Keratinocyte (primary cell): ENCODE results near the gene MS4A6A.

Source experiments
- EZH2 ChIP-seq: IDR thresholded peaks from one replicate; pipeline ENCODE4 v1.6.1; 2012; ENCODE audit warnings: inconsistent platforms, mild to moderate bottlenecking, low read length, moderate library complexity
- TF ChIP-seq, protein P1 (sequence below), 3 experiments: IDR thresholded peaks in 1 of 3; conservative IDR thresholded peaks in 1 of 3; optimal IDR thresholded peaks in 1 of 3; 2 replicates in 2 of 3; 3 replicates in 1 of 3; pipeline versions ENCODE3 to v1.5.1; 2011; ENCODE audit warnings: low read length in 3 of 3, mild to moderate bottlenecking in 3 of 3, moderate library complexity in 2 of 3, control low read depth in 1 of 3, inconsistent platforms in 1 of 3; ENCODE audit not compliant: insufficient read depth in 2 of 3; ENCODE audit errors: extremely low read depth in 1 of 3

DNA sequence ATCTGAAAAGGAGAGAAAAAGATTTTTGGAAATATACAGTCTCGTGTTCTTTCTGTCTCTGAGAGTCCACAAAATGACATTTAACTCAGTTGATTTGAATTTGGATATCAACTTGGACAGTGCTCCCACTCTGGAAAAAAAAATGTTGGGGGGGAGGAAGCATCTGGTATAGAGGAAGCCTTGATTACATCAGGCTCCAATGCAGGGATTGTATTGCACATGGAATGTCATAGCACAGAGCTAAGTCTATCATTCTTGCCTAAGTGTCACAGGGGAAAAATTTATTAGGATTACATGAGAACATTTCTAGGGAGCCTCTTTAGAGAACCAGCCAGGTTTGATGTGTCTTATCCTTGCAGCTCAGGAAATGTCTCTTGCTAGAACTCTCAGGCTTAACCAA lies 23.0 kb downstream of the MS4A6A start:
- TF ChIP-seq, protein P1, sequence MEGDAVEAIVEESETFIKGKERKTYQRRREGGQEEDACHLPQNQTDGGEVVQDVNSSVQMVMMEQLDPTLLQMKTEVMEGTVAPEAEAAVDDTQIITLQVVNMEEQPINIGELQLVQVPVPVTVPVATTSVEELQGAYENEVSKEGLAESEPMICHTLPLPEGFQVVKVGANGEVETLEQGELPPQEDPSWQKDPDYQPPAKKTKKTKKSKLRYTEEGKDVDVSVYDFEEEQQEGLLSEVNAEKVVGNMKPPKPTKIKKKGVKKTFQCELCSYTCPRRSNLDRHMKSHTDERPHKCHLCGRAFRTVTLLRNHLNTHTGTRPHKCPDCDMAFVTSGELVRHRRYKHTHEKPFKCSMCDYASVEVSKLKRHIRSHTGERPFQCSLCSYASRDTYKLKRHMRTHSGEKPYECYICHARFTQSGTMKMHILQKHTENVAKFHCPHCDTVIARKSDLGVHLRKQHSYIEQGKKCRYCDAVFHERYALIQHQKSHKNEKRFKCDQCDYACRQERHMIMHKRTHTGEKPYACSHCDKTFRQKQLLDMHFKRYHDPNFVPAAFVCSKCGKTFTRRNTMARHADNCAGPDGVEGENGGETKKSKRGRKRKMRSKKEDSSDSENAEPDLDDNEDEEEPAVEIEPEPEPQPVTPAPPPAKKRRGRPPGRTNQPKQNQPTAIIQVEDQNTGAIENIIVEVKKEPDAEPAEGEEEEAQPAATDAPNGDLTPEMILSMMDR (optimal IDR thresholded peaks at IDR 0.05 in 1 of 3, IDR thresholded peaks at IDR 0.05 in 1 of 3, conservative IDR thresholded peaks at IDR 0.05 in 1 of 3; ENCODE audit: extremely low read depth in 1 of 3, insufficient read depth in 2 of 3, low read length in 3 of 3) = no peak
- TF ChIP-seq EZH2 = no peak
